Measurements from ENCODE around the gene TEN1.

- no peak for TF ChIP-seq CTCF (IDR thresholded peaks at IDR 0.05)
- TF ChIP-seq POLR2A (IDR thresholded peaks at IDR 0.05) = no peak
Measured at GRCh38 chr17:76019833-76020467, 40.9 kb downstream of the TEN1 start.

Data from vagina (tissue), 2 donors.